Activated CD4-positive, CD25-positive, alpha-beta regulatory T cell treated with anti-CD3 and anti-CD28 coated beads, Interleukin-2, amount 50 U/mL, for 72 hours (primary cell): ENCODE measurements around the gene SMCHD1.
"Not testable (repeated sequence)": the region's sequence is repeated elsewhere in the genome, so short reads cannot be mapped to it uniquely, and the experiment has no call there.

Experiments
- DNase-seq: peaks from one replicate; pipeline ENCODE4 v3.0.0; 2021

Gene SMCHD1

GRCh38 chr18:2660849-2661248, 5.3 kb downstream of the SMCHD1 start:
- DNase-seq = not testable (repeated sequence)

- DNase-seq = not testable (repeated sequence)
Observed at GRCh38 chr18:2662288-2662687, 6.8 kb downstream of the SMCHD1 start.

DNA sequence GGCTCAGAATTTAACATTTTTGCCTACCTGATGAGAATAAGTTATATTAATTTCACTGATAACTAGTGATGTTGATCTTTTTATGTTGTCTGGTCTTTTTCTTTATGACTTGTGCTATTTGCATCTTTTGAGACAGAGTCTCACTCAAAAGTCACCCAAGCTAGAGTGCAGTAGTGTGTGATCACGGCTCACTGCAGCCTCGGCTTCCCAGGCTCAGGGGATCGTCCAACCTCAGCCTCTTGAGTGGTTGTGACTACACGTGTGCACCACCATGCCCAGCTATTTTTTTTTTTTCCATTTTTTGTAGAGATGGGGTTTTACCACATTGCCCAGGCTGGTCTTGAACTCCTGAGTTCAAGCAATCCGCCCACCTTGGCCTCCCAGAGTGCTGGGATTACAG, 7.5 kb downstream of the SMCHD1 start:
- DNase-seq = no peak

GRCh38 chr18:2672410-2672809, 16.9 kb downstream of the SMCHD1 start:
- no peak for DNase-seq

DNA sequence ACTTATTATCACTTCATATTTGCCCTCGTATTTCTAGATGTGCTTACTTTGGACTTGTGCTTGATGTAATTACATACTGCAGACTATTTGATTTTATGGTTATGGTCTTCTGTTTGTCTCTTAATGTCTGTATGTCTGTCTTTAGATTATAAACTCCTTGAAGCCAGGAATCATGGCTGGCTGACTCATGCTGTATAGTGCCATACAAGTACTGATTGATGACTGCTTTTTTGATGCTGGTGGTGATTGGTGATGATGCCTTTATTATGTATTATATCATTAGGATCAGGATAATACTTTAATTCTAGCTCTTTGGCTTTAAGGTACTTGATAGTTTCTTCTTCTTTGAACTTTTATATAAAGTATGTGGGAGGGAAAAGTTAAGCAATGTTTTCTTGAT, 17.3 kb downstream of the SMCHD1 start:
- no peak for DNase-seq

DNA sequence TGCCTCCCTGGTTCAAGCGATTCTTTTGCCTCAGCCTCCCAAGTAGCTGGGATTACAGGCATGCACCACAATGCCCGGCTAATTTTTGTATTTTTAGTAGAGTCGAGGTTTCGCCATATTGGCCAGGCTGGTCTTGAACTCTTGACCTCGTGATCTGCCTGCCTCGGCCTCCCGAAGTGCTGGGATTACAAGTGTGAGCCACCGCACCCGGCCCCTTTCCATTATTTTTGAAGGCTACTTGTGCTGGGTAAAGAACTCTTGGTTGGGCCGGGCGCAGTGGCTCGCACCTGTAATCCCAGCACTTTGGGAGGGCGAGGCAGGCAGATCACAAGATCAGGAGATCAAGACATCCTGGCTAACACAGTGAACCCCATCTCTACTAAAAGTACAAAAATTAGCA, 23.4 kb downstream of the SMCHD1 start:
- not testable (repeated sequence) for DNase-seq

DNA sequence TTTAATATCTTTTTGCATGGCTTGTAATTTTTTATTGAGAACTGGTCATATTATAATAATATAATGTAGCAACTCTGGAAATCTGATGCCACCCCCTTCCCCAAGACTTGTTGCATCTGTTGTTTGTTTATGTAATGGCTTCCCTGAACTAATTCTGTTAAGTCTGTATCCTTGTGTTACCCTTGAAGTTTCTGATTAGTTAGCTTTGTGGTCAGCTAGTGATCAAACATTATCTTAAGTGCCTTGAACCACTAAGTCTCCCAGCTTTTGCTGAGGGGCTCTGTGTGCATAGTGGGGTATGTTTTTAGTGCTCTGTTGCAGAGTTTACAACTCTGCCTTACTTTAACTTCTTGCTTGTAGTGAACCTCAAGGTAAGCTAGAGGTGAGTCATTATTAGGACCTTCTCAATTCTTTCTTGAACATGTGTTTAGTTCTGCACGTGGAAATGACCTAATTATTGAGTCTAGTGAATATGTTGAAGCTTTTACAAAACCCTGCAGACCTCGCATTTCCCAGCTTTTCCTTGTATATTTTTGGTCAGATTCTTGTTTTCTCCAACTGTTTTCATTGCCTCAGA, 24.8 kb downstream of the SMCHD1 start:
- no peak for DNase-seq

GRCh38 chr18:2681993-2682603, 26.6 kb downstream of the SMCHD1 start:
- no peak for DNase-seq

- DNase-seq = no peak
Observed at GRCh38 chr18:2683055-2683454, 27.5 kb downstream of the SMCHD1 start.

GRCh38 chr18:2686349-2686968, 30.9 kb downstream of the SMCHD1 start:
- DNase-seq = no peak

- DNase-seq = no peak
Observed at GRCh38 chr18:2687390-2688001, 32.0 kb downstream of the SMCHD1 start.

GRCh38 chr18:2692508-2692907, 37.0 kb downstream of the SMCHD1 start:
- DNase-seq = no peak

GRCh38 chr18:2697184-2697583, 41.7 kb downstream of the SMCHD1 start:
- DNase-seq = no peak

- DNase-seq = no peak
Observed at GRCh38 chr18:2699001-2699400, 43.5 kb downstream of the SMCHD1 start.

DNA sequence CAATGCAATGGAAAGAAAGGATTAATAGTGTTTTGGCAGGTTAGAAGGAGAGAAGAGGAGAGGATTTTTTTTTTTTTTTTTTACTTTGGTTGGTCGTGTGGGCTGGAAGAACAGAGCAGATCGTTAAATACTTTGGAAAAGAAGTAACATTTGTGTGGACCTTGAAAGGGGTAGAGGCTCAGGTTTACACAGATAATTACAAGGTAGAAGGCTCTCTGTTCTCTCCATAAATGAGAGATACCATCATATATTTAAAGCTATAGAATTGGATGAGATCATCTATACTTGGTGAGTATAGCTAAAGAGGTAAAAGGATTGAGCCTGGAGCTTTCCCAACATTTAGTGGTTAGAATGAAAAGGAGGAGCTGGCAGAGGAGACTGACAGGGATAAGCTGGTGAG, 49.0 kb downstream of the SMCHD1 start:
- no peak for DNase-seq

GRCh38 chr18:2706903-2707302, 51.4 kb downstream of the SMCHD1 start:
- no peak for DNase-seq

DNA sequence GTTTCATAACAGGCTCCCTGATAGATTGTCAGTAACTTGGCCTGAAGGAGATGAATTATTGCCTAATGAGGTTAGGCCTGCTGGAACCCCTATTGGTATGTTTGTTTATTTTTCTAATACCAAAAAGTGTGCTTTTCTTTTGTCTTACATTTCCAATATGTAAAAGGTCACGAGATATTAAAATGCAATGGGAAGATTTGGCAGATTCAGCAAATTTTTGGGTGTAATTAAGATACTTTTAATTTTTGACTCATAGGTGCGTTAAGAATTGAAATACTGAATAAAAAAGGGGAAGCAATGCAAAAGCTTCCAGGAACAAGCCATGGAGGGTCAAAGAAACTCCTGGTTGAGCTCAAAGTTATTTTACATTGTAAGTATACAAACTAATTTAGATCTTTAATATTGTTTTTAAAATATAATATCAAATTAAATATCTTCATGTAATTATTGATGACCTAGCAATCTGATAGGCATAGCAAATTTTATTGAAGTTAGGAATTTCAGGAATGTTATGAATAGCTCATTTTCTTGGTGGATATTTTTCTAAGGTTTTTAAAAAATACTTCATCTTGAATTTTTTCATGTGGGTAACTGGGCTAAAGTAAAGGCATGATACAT, 52.1 kb downstream of the SMCHD1 start:
- no peak for DNase-seq

DNA sequence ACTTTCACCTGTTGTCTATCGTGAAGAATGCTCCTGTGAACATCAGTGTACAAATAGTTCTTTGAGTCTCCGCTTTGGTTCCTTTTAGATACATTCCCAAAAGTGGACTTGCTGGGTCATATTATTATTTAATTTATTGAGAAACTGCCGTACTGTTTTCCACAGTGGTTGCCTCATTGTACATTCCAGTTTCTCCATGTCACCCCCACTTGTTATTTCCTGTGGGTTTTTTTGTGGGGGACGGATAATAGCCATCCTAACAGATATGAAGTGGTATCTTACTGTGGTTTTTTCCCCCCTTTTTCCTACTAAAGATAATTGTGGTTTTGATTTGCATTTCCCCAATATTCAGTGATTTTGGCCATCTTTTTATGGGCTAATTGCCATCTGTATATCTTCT, 53.8 kb downstream of the SMCHD1 start:
- DNase-seq = no peak

DNA sequence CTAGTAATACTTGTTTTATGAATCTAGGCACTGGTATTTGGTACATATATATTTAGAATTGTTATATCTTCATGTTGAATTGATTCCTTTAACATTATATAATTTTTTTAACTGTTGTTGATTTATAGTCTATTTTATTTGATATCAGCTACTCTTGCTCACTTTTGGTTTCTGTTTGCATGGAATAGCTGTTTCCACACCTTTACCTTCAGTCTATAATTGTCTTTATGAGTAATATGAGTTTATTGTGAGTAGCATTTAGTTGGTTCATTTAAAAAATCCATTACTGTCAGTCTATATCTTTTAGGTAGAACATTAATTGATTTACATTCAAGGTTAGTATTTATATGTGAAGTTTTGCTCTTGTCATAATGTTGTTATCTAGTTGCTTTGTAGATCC, 58.6 kb downstream of the SMCHD1 start:
- no peak for DNase-seq

- DNase-seq = no peak
Observed at GRCh38 chr18:2715990-2716389, 60.5 kb downstream of the SMCHD1 start.

DNA sequence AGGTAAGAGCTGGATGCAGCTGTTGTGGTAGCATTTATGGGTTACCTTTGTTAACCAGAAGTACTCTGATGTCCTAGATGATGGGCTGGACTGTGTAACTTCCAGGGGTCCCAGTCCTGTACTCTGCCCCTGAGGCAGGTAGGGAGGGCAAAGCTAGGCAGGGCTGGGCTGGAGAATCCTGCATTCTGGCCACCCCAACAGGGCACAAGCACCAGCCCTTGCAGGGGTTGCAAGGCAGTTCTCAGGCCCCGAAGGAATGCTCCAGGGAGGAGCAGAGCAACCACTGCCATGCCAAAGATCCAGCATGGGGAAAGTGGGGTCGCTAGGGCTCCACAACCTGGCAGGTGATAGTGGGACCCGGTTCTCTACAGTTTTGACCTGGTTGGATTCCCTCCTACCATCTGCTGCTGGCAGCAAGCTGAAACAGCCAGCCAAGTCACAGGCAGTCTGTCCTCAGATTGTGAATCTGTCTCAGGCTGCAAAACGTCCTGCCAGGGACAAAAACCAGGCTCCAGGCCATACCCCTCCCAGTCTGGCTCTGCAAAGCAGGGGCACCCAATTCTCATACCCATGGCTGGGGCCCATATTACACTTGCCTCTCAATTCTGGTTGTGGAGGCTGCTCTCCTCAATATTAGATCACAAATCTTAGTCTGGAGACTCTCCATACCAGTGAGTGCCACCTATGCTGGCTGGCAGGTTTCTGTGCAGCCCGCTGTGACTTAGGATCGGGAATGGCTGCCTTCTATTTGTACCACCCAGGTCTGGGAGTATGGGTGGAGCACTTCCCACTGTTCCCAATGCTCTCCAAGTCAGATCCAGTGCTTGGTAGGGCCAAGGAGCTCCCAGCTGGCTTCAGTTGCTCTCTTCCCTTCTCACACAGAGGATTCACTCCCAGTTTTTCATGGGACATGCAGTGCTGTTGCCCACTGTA, 61.1 kb downstream of the SMCHD1 start:
- no peak for DNase-seq

DNA sequence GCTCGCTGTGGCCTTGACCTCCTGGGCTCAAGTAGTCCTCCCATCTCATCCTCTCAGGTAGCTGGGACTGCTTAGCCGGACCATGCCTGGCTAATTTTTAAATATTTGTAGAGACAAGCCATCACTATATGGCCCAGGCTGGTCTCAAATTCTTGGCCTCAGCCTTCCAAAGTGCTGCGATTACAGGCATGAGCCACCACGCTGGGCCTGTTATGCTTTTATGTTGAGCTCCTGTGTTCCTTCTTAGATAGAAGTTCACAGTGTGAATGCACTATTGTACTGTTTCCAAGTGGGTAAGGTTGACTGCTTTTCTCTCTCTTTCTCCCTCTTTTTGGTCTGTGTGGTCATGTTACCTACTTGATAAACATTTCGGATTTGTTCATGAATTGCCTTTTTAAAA, 61.9 kb downstream of the SMCHD1 start:
- DNase-seq = no peak

GRCh38 chr18:2719040-2719439, 63.5 kb downstream of the SMCHD1 start:
- DNase-seq = no peak
